Measurements from ENCODE around the gene TDO2. TPM values are rescaled to one million over a fixed set of nuclear protein-coding genes. Genes with fewer than 3 reads are reported as not detected.

TDO2 gene
- polyA plus RNA-seq, 1 donor (not counting 4 experiments of a cell fraction or from before 2014, with no cell fraction given), result not detected

- Histone ChIP-seq H3K27me3 (ENCODE audit: control insufficient read depth, extremely low read depth, insufficient read depth, low read length) (no peaks in the 10 kb centered on the region), H3K4me2 (ENCODE audit: control insufficient read depth, extremely low read depth, insufficient read depth, low read depth, low read length) (no peak overlapping the region), H3K27ac (ENCODE audit: control insufficient read depth, insufficient read depth, low read length) (no peak overlapping the region), H3K4me1 (ENCODE audit: control insufficient read depth, extremely low read depth, insufficient read depth, low read length) (no peaks in the 10 kb centered on the region), H3K4me3 (ENCODE audit: control insufficient read depth in 2 of 3, extremely low read depth in 1 of 3, insufficient read depth in 2 of 3, low read depth in 1 of 3, low read length in 3 of 3) (no peak overlapping the region), H3K79me2 (ENCODE audit: control insufficient read depth, insufficient read depth, low read length) (no peaks in the 10 kb centered on the region), H3K9me3 (ENCODE audit: control insufficient read depth, low read depth, low read length) (no peaks in the 10 kb centered on the region), H3K9ac (ENCODE audit: control insufficient read depth, extremely low read depth, insufficient read depth, low read length) (no peak overlapping the region), H3K36me3 (ENCODE audit: control insufficient read depth in 2 of 2, extremely low read depth in 1 of 2, insufficient read depth in 2 of 2, low read length in 2 of 2) (no peaks in the 10 kb centered on the region), H4K20me1 (ENCODE audit: control insufficient read depth, extremely low read depth, insufficient read depth, low read length) (no peaks in the 10 kb centered on the region), H2AFZ (ENCODE audit: control insufficient read depth, low read length) (no peak overlapping the region), H3K9me1 (ENCODE audit: control insufficient read depth, extremely low read depth, insufficient read depth, low read length) (no peaks in the 10 kb centered on the region)
- dilution Hi-C loops (cut with MboI; ENCODE audit: extremely low pct_ligation_motif_present, low sequenced_read_pairs), result no loop called here
- TF ChIP-seq CTCF (optimal IDR thresholded peaks at IDR 0.05 in 1 of 3, IDR thresholded peaks at IDR 0.05 in 1 of 3, conservative IDR thresholded peaks at IDR 0.05 in 1 of 3; ENCODE audit: extremely low read depth in 1 of 3, insufficient read depth in 2 of 3, low read length in 3 of 3), result no peak
- no peak for TF ChIP-seq EZH2 (IDR thresholded peaks at IDR 0.05; ENCODE audit: low read length)
- FAIRE-seq (no peak), DNase-seq (ENCODE audit: low read depth, low spot score) (no peak)
These were observed 18.1 kb downstream of the TDO2 start for GRCh38 chr4:155921597-155921996.

- Histone ChIP-seq H3K36me3 (ENCODE audit: control insufficient read depth in 2 of 2, extremely low read depth in 1 of 2, insufficient read depth in 2 of 2, low read length in 2 of 2) (no peaks in the 10 kb centered on the region), H3K4me2 (ENCODE audit: control insufficient read depth, extremely low read depth, insufficient read depth, low read depth, low read length) (no peak overlapping the region), H4K20me1 (ENCODE audit: control insufficient read depth, extremely low read depth, insufficient read depth, low read length) (no peaks in the 10 kb centered on the region), H3K9me1 (ENCODE audit: control insufficient read depth, extremely low read depth, insufficient read depth, low read length) (no peaks in the 10 kb centered on the region), H2AFZ (ENCODE audit: control insufficient read depth, low read length) (no peak overlapping the region), H3K27me3 (ENCODE audit: control insufficient read depth, extremely low read depth, insufficient read depth, low read length) (no peaks in the 10 kb centered on the region), H3K4me1 (ENCODE audit: control insufficient read depth, extremely low read depth, insufficient read depth, low read length) (no peaks in the 10 kb centered on the region), H3K27ac (ENCODE audit: control insufficient read depth, insufficient read depth, low read length) (no peak overlapping the region), H3K4me3 (ENCODE audit: control insufficient read depth in 2 of 3, extremely low read depth in 1 of 3, insufficient read depth in 2 of 3, low read depth in 1 of 3, low read length in 3 of 3) (no peak overlapping the region), H3K9ac (ENCODE audit: control insufficient read depth, extremely low read depth, insufficient read depth, low read length) (no peak overlapping the region), H3K9me3 (ENCODE audit: control insufficient read depth, low read depth, low read length) (no peaks in the 10 kb centered on the region), H3K79me2 (ENCODE audit: control insufficient read depth, insufficient read depth, low read length) (no peaks in the 10 kb centered on the region)
- no peak for TF ChIP-seq CTCF (optimal IDR thresholded peaks at IDR 0.05 in 1 of 3, IDR thresholded peaks at IDR 0.05 in 1 of 3, conservative IDR thresholded peaks at IDR 0.05 in 1 of 3; ENCODE audit: extremely low read depth in 1 of 3, insufficient read depth in 2 of 3, low read length in 3 of 3)
- TF ChIP-seq EZH2 (IDR thresholded peaks at IDR 0.05; ENCODE audit: low read length), result no peak
- DNase-seq (ENCODE audit: low read depth, low spot score), result no peak
- dilution Hi-C loops (cut with MboI; ENCODE audit: extremely low pct_ligation_motif_present, low sequenced_read_pairs), result no loop called here
- FAIRE-seq, result no peak
These were observed 21.1 kb downstream of the TDO2 start for GRCh38 chr4:155924637-155925036.

Data from keratinocyte (primary cell).